Measurements from ENCODE around the gene OR51B5.

DNA sequence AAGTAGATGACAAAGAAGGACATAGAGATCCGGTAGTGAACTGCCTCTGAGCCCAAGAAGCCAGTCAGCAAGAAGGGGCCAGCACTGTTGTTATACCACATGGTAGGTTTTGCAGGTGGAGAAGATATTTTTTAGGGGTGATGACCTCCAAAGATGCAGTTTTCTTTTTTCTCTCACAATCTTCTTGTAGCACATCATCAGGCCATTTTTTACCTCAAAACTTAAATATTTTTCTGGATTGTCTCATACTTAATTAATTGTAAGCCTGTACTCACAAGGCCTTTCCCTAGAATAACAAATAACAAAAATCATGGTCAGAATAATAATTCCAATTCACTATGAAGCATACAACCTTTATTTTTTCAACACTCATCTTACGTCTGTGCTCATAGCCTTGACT is 41.5 kb downstream of the OR51B5 start, which contains the start of gene OR51B4:
- TF ChIP-seq, protein P1, sequence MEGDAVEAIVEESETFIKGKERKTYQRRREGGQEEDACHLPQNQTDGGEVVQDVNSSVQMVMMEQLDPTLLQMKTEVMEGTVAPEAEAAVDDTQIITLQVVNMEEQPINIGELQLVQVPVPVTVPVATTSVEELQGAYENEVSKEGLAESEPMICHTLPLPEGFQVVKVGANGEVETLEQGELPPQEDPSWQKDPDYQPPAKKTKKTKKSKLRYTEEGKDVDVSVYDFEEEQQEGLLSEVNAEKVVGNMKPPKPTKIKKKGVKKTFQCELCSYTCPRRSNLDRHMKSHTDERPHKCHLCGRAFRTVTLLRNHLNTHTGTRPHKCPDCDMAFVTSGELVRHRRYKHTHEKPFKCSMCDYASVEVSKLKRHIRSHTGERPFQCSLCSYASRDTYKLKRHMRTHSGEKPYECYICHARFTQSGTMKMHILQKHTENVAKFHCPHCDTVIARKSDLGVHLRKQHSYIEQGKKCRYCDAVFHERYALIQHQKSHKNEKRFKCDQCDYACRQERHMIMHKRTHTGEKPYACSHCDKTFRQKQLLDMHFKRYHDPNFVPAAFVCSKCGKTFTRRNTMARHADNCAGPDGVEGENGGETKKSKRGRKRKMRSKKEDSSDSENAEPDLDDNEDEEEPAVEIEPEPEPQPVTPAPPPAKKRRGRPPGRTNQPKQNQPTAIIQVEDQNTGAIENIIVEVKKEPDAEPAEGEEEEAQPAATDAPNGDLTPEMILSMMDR (IDR thresholded peaks at IDR 0.05 in 8 of 11, conservative IDR thresholded peaks at IDR 0.05 in 3 of 11), result no peak
- no peak for TF ChIP-seq POLR2A (IDR thresholded peaks at IDR 0.05)

Data from spleen (tissue), 7 donors.